H1 (cell line): ENCODE results near the gene HTR4. TPM values are rescaled to one million over a fixed set of nuclear protein-coding genes. Genes with fewer than 3 reads are reported as not detected.

ENCODE experiments used
- CHD7 ChIP-seq: fragments of 300-600 bp; sonication (generic); IDR thresholded peaks from 2 replicates; pipeline ENCODE4 v1.7.1; 2012; ENCODE audit warnings: low read length, moderate library complexity, mild to moderate bottlenecking, inconsistent platforms; ENCODE audit not compliant: insufficient replicate concordance
- polyA plus RNA-seq, 7 experiments: library from polyadenylated mRNA; depleted of rRNA in 3 of 7; stranded (reverse) in 5 of 7; unstranded in 2 of 7; fragments of >200 nt in 5 of 7; fragments of 200-250 nt in 2 of 7; gene quantifications; 1 replicate in 5 of 7; 2 replicates in 1 of 7; 4 replicates in 1 of 7; pipeline versions ENCODE4 v1.2.1 to v1.2.3, GENCODE V29; 2011 to 2013; ENCODE audit warnings: missing spikeins in 2 of 7, mixed read lengths in 2 of 7
- total RNA-seq: library from RNA; stranded (reverse); fragmentation: NEBNext Ultra II Directional; extraction: Animal tissue kit (Norgen Biotek cat#: 25700); gene quantifications from 2 replicates; pipeline ENCODE4 v1.2.1, GENCODE V29; 2021

HTR4 gene
- total and polyA plus RNA-seq, 2 of the 8 experiments (the other 6 are each of a cell fraction or from before 2014, with no cell fraction given), result not detected

- TF ChIP-seq CHD7, result no peak
Observed at GRCh38 chr5:148569948-148570347, 84.4 kb downstream of the HTR4 start (continued).
